H9 (cell line): ENCODE results near the gene UBAC2. TPM values are rescaled to one million over a fixed set of nuclear protein-coding genes. Genes with fewer than 3 reads are reported as not detected.

Experiments
- DNase-seq: peaks from one replicate; pipeline ENCODE4 v3.0.0-alpha.2; 2017
- H2AFZ ChIP-seq: one replicate; pipeline ENCODE4 v1.6.1; 2013; ENCODE audit warnings: mild to moderate bottlenecking, low read length, control low read depth, moderate library complexity
- H2AK5ac ChIP-seq: 2 replicates; pipeline ENCODE4 v1.6.1; 2013; ENCODE audit warnings: low read length, control low read depth, mixed read lengths; ENCODE audit not compliant: insufficient read length
- H2BK120ac ChIP-seq: one replicate; pipeline ENCODE4 v1.6.1; 2013; ENCODE audit warnings: low read depth, mild to moderate bottlenecking, low read length, control low read depth, inconsistent platforms; ENCODE audit not compliant: poor library complexity, severe bottlenecking
- H2BK12ac ChIP-seq: 2 replicates; pipeline ENCODE4 v1.6.1; 2013; ENCODE audit warnings: low read length, control low read depth, mixed read lengths, low read depth; ENCODE audit not compliant: insufficient read length
- H2BK15ac ChIP-seq: 2 replicates; pipeline ENCODE4 v1.6.1; 2013; ENCODE audit warnings: low read depth, low read length, control low read depth
- H2BK20ac ChIP-seq: one replicate; pipeline ENCODE4 v1.6.1; 2013; ENCODE audit warnings: low read depth, mild to moderate bottlenecking, low read length, control low read depth, inconsistent platforms; ENCODE audit not compliant: poor library complexity, severe bottlenecking
- H2BK5ac ChIP-seq: 2 replicates; pipeline ENCODE4 v1.6.1; 2013; ENCODE audit warnings: low read length, control low read depth, mixed read lengths; ENCODE audit not compliant: insufficient read length
- H3K14ac ChIP-seq: 2 replicates; pipeline ENCODE4 v1.6.1; 2013; ENCODE audit warnings: low read length, control low read depth; ENCODE audit not compliant: insufficient read depth
- H3K18ac ChIP-seq: 2 replicates; pipeline ENCODE4 v1.6.1; 2013; ENCODE audit warnings: low read depth, mild to moderate bottlenecking, mixed read lengths, low read length, control low read depth; ENCODE audit not compliant: insufficient read length
- H3K23ac ChIP-seq: 2 replicates; pipeline ENCODE4 v1.6.1; 2013; ENCODE audit warnings: low read length, control low read depth, mixed read lengths, low read depth; ENCODE audit not compliant: insufficient read length
- H3K23me2 ChIP-seq: 2 replicates; pipeline ENCODE4 v1.6.1; 2013; ENCODE audit warnings: low read depth, mild to moderate bottlenecking, mixed read lengths, low read length, control low read depth; ENCODE audit not compliant: insufficient read length, poor library complexity, severe bottlenecking
- H3K27ac ChIP-seq: 2 replicates; pipeline ENCODE4 v1.5.1; 2013; ENCODE audit warnings: low read length, control low read depth, mixed read lengths, low read depth; ENCODE audit not compliant: insufficient read length
- H3K27me3 ChIP-seq: 2 replicates; pipeline ENCODE4 v1.6.1; 2013; ENCODE audit warnings: low read length, control low read depth, inconsistent platforms; ENCODE audit not compliant: insufficient read depth
- H3K4ac ChIP-seq: 2 replicates; pipeline ENCODE4 v1.6.1; 2013; ENCODE audit warnings: low read depth, mild to moderate bottlenecking, control low read depth, inconsistent platforms, low read length, moderate library complexity
- H3K4me1 ChIP-seq: 2 replicates; pipeline ENCODE4 v1.6.1; 2013; ENCODE audit warnings: low read length, control low read depth, inconsistent platforms; ENCODE audit not compliant: insufficient read depth
- H3K4me2 ChIP-seq: 2 replicates; pipeline ENCODE4 v1.6.1; 2013; ENCODE audit warnings: low read length, control low read depth, mixed read lengths; ENCODE audit not compliant: insufficient read length, insufficient read depth
- H3K56ac ChIP-seq: 2 replicates; pipeline ENCODE4 v1.6.1; 2013; ENCODE audit warnings: low read depth, mild to moderate bottlenecking, mixed read lengths, low read length, control low read depth; ENCODE audit not compliant: insufficient read length
- H3K79me1 ChIP-seq: 2 replicates; pipeline ENCODE4 v1.6.1; 2013; ENCODE audit warnings: low read depth, mild to moderate bottlenecking, moderate library complexity, low read length, control low read depth, inconsistent platforms; ENCODE audit not compliant: insufficient read depth, poor library complexity, severe bottlenecking
- H3K79me2 ChIP-seq: 2 replicates; pipeline ENCODE4 v1.6.1; 2013; ENCODE audit warnings: low read length, control low read depth, inconsistent platforms; ENCODE audit not compliant: insufficient read depth
- H3K9ac ChIP-seq: 2 replicates; pipeline ENCODE4 v1.6.1; 2013; ENCODE audit warnings: low read length, control low read depth, mixed read lengths; ENCODE audit not compliant: insufficient read length; ENCODE audit errors: extremely low read depth
- H3K9me3 ChIP-seq: one replicate; pipeline ENCODE4 v1.6.1; 2013; ENCODE audit warnings: low read depth, low read length, inconsistent platforms; ENCODE audit not compliant: control insufficient read depth
- H3T11ph ChIP-seq: one replicate; pipeline ENCODE4 v1.6.1; 2013; ENCODE audit warnings: mild to moderate bottlenecking, low read length, control low read depth, inconsistent platforms
- H4K20me1 ChIP-seq: one replicate; pipeline ENCODE4 v1.6.1; 2013; ENCODE audit not compliant: control insufficient read depth, insufficient read length, insufficient read depth
- H4K5ac ChIP-seq: 2 replicates; pipeline ENCODE4 v1.6.1; 2013; ENCODE audit warnings: low read depth, mild to moderate bottlenecking, mixed read lengths, low read length, control low read depth; ENCODE audit not compliant: insufficient read length
- H4K8ac ChIP-seq: replicated peaks from 2 replicates; pipeline ENCODE4 v1.6.1; 2013; ENCODE audit warnings: low read length, control low read depth, mixed read lengths, low read depth; ENCODE audit not compliant: insufficient read length
- H4K91ac ChIP-seq: 2 replicates; pipeline ENCODE4 v1.6.1; 2013; ENCODE audit warnings: low read depth, mild to moderate bottlenecking, moderate library complexity, mixed read lengths, low read length, control low read depth; ENCODE audit not compliant: insufficient read length
- H3K27ac Mint-ChIP-seq, 3 experiments: 2 replicates in 2 of 3; 3 replicates in 1 of 3; pipeline ENCODE4 v1.8.0; 2020 to 2021; ENCODE audit warnings: mixed read lengths in 3 of 3, mild to moderate bottlenecking in 1 of 3, moderate library complexity in 1 of 3
- H3K27me3 Mint-ChIP-seq: 2 replicates; pipeline ENCODE4 v1.8.0; 2021; ENCODE audit warnings: low read depth, mild to moderate bottlenecking, moderate library complexity, mixed read lengths
- H3K36me3 Mint-ChIP-seq, 3 experiments: 2 replicates in 2 of 3; 3 replicates in 1 of 3; pipeline ENCODE4 v1.8.0; 2020 to 2021; ENCODE audit warnings: low read depth in 3 of 3, mixed read lengths in 3 of 3; ENCODE audit not compliant: insufficient read depth in 1 of 3
- H3K4me1 Mint-ChIP-seq, 2 experiments: 2 replicates each; pipeline ENCODE4 v1.8.0; 2020; ENCODE audit warnings: mixed read lengths in 2 of 2
- H3K4me3 Mint-ChIP-seq, 2 experiments: 2 replicates in 1 of 2; 3 replicates in 1 of 2; pipeline ENCODE4 v1.8.0; 2020 to 2021; ENCODE audit warnings: mild to moderate bottlenecking in 2 of 2, mixed read lengths in 2 of 2, moderate library complexity in 1 of 2
- H3K9me3 Mint-ChIP-seq, 2 experiments: 2 replicates in 1 of 2; 3 replicates in 1 of 2; pipeline ENCODE4 v1.8.0; 2020; ENCODE audit warnings: mild to moderate bottlenecking in 2 of 2, mixed read lengths in 2 of 2, moderate library complexity in 1 of 2
- WGBS: extraction: QIAGEN DNeasy Blood & Tissue Kit; methylation state at CpG from one replicate; pipeline ENCODE4 v1.1.7; 2013; ENCODE audit warnings: missing lambda C conversion rate, low lambda C conversion rate, mixed read lengths; ENCODE audit not compliant: insufficient read length; ENCODE audit errors: extremely low coverage; 5-methylcytosine and 5-hydroxymethylcytosine counted together
- total RNA-seq: library from RNA; stranded (reverse); gene quantifications from 2 replicates; pipeline ENCODE4 v1.2.1, GENCODE V29; 2021
- TF ChIP-seq, protein P1 (sequence below): fragments of 200-600 bp; sonication (generic); conservative IDR thresholded peaks from 3 replicates; pipeline ENCODE4 v1.8.0; 2021; ENCODE audit warnings: antibody characterized with exemption, mild to moderate bottlenecking

UBAC2 gene
- total RNA-seq, 1 experiment from 2014 or later = 52.3 TPM

DNA sequence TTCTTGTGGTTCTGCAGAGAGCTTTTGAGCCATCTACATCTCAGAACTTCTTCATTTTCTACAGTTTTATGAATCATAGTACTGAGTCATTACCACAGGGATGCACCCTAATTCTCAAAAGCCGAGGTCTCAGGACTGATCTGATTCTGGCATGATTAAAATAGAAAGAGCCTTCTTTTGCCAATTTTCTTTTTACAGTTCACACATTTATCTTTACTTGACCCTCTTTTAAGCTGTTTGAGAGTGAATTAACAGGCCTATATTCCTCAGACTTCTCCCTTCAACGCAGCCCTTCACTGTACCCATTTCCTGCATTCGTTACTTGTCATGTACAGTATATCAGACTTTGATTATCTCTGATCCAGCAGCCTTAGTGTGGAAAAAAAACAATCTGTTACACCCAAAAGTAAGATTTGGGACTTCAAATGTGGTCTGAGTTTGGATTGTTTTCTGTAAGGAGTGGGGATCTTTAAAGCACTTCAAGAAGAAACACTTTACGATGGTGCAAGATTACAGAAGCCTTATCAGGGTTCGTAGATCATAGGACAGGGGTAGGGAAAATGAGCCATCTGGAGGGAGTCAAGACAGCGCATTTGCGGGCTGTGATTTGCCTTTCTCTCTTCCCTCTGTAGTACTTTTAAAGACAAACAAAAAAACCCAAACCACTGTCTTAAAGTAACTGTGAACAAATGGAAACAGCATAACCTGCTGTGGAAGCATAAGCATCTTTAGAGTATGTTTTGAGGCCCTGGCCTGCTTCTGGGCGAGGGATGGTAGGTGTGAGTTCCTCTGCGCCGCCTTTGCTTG is 121.8 kb downstream of the UBAC2 start:
- peaks cover 3 to 21% (median 15%) of the 10 kb centered on the region in 3 experiments; a peak in 6 of 7 replicates for H3K36me3 Mint-ChIP-seq
- no peaks in the 10 kb centered on the region for H3K9me3 Mint-ChIP-seq
- Histone ChIP-seq H3K79me1 (no peaks in the 10 kb centered on the region), H4K91ac (no peak overlapping the region), H3K23me2 (no peaks in the 10 kb centered on the region), H3K27me3 (no peaks in the 10 kb centered on the region), H2BK15ac (no peak overlapping the region), H3T11ph (no peak overlapping the region), H3K23ac (no peak overlapping the region), H2AFZ (no peak overlapping the region), H3K9ac (no peak overlapping the region), H3K4me1 (no peaks in the 10 kb centered on the region), H3K18ac (no peak overlapping the region), H3K27ac (no peak overlapping the region), H3K9me3 (no peaks in the 10 kb centered on the region), H4K5ac (no peak overlapping the region), H4K8ac (no peak overlapping the region), H3K56ac (no peak overlapping the region), H2BK5ac (no peak overlapping the region), H3K14ac (no peak overlapping the region), H2BK20ac (no peak overlapping the region), H3K79me2 (no peaks in the 10 kb centered on the region), H2BK120ac (no peak overlapping the region), H3K4ac (no peak overlapping the region), H2AK5ac (no peak overlapping the region), H4K20me1 (no peaks in the 10 kb centered on the region), H3K4me2 (no peak overlapping the region), H2BK12ac (no peak overlapping the region)
- no peaks in the 10 kb centered on the region for H3K4me1 Mint-ChIP-seq
- WGBS = no CpG with 5 or more reads among the region's 10 CpGs
- peak overlapping the region in 1 of 3 experiments; percentile 49; a peak in 1 of 7 replicates for H3K27ac Mint-ChIP-seq
- no peaks in the 10 kb centered on the region for H3K27me3 Mint-ChIP-seq
- DNase-seq = no peak
- H3K4me3 Mint-ChIP-seq = no peak overlapping the region
- TF ChIP-seq, protein P1, sequence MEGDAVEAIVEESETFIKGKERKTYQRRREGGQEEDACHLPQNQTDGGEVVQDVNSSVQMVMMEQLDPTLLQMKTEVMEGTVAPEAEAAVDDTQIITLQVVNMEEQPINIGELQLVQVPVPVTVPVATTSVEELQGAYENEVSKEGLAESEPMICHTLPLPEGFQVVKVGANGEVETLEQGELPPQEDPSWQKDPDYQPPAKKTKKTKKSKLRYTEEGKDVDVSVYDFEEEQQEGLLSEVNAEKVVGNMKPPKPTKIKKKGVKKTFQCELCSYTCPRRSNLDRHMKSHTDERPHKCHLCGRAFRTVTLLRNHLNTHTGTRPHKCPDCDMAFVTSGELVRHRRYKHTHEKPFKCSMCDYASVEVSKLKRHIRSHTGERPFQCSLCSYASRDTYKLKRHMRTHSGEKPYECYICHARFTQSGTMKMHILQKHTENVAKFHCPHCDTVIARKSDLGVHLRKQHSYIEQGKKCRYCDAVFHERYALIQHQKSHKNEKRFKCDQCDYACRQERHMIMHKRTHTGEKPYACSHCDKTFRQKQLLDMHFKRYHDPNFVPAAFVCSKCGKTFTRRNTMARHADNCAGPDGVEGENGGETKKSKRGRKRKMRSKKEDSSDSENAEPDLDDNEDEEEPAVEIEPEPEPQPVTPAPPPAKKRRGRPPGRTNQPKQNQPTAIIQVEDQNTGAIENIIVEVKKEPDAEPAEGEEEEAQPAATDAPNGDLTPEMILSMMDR = no peak
